ENCODE results near the gene ENSA. TPM values are rescaled to one million over a fixed set of nuclear protein-coding genes. Genes with fewer than 3 reads are reported as not detected.
"Not testable (repeated sequence)": the region's sequence is repeated elsewhere in the genome, so short reads cannot be mapped to it uniquely, and the experiment has no call there.

The ENSA gene
- total and polyA plus RNA-seq, 2 donors from 2014 or later = 172 to 193 TPM

DNA sequence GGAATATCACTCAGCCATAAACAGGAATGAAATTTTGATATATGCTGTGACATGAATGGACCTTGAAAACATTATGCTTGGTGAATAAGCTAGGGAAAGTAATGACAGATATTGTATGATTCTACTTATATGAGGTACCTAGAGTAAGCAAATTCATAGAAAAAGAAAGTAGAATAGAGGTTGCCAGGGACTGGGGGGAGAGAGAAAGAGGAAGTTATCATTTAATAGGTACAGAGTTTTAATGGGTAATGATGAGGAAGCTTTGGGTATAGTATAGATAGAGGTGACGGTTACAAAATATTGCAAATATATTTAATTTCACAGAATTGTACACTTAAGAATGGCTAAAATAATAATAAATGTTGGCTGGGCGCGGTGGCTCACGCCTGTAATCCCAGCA, 31.2 kb upstream of the ENSA start:
- no peaks in the 10 kb centered on the region for H3K4me1 ChIP-seq (ENCODE audit: control insufficient read depth in 2 of 3, insufficient read depth in 2 of 3, low read depth in 1 of 3, low read length in 3 of 3)
- DNase-seq (no peak), FAIRE-seq (no peak)
- no peak overlapping the region for H3K9ac ChIP-seq (ENCODE audit: low read length in 3 of 3)
- no peak overlapping the region for H3K27ac ChIP-seq (ENCODE audit: low read depth in 2 of 2, low read length in 2 of 2)
- intact Hi-C loops (cut with DNase I) = no loop called here
- no peaks in the 10 kb centered on the region for H3K9me3 ChIP-seq (ENCODE audit: control insufficient read depth in 2 of 3, insufficient read depth in 1 of 3, low read length in 3 of 3)
- TF ChIP-seq, protein P1, sequence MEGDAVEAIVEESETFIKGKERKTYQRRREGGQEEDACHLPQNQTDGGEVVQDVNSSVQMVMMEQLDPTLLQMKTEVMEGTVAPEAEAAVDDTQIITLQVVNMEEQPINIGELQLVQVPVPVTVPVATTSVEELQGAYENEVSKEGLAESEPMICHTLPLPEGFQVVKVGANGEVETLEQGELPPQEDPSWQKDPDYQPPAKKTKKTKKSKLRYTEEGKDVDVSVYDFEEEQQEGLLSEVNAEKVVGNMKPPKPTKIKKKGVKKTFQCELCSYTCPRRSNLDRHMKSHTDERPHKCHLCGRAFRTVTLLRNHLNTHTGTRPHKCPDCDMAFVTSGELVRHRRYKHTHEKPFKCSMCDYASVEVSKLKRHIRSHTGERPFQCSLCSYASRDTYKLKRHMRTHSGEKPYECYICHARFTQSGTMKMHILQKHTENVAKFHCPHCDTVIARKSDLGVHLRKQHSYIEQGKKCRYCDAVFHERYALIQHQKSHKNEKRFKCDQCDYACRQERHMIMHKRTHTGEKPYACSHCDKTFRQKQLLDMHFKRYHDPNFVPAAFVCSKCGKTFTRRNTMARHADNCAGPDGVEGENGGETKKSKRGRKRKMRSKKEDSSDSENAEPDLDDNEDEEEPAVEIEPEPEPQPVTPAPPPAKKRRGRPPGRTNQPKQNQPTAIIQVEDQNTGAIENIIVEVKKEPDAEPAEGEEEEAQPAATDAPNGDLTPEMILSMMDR (IDR thresholded peaks at IDR 0.05; ENCODE audit: borderline replicate concordance, extremely low read depth, insufficient read depth) = no peak
- H3K4me3 ChIP-seq (ENCODE audit: low read length in 3 of 3) = no peak overlapping the region
- peaks cover 0 to 19% (median 4%) of the 10 kb centered on the region in 3 donors for H3K36me3 ChIP-seq (ENCODE audit: control insufficient read depth in 2 of 3, insufficient read depth in 3 of 3, low read length in 3 of 3)
- no peaks in the 10 kb centered on the region for H3K27me3 ChIP-seq (ENCODE audit: control insufficient read depth, insufficient read depth, low read length)

DNA sequence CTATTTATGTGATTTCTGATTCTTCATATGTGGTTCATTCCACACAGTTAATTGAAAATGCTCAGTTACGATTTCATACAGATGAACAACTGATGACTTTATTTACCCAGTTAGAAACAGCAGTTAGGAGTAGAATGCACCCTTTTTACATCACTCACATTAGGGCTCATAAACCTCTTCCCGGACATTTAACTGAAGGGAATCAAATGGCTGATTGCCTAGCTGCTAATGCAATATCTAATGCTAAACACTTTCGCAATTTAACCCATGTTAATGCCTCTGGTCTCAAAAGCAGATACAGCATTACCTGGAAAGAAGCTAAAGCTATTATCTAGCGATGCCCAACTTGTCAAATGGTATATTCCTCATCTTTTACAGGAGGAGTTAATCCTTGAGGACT, 27.7 kb upstream of the ENSA start:
- H3K27me3 ChIP-seq (ENCODE audit: control insufficient read depth, insufficient read depth, low read length); FAIRE-seq; H3K9me3 ChIP-seq (ENCODE audit: control insufficient read depth in 2 of 3, insufficient read depth in 1 of 3, low read length in 3 of 3); H3K9ac ChIP-seq (ENCODE audit: low read length in 3 of 3); H3K27ac ChIP-seq (ENCODE audit: low read depth in 2 of 2, low read length in 2 of 2); intact Hi-C loops (cut with DNase I); H3K4me1 ChIP-seq (ENCODE audit: control insufficient read depth in 2 of 3, insufficient read depth in 2 of 3, low read depth in 1 of 3, low read length in 3 of 3); DNase-seq; H3K4me3 ChIP-seq (ENCODE audit: low read length in 3 of 3): not testable (repeated sequence)
- peaks cover 0 to 15% (median 4%) of the 10 kb centered on the region in 3 donors for H3K36me3 ChIP-seq (ENCODE audit: control insufficient read depth in 2 of 3, insufficient read depth in 3 of 3, low read length in 3 of 3)

DNA sequence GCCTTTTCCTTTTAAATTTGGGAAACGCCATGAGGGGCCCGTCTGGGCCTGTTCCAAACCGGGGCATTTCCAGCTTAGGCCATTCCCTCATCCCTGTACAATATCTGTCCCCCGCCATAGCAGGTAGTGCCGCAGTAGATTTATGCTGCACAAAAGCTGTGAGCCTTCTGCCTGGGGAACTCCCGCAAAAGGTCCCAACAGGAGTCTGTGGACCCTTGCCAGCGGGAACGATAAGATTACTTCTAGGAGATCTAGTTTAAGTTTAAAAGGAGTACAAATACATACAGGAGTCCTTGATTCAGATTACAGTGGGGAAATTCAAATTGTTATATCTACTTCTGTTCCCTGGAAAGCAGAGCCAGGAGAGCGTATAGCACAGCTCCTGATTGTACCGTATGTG, 25.2 kb upstream of the ENSA start:
- H3K9ac ChIP-seq (ENCODE audit: low read length in 3 of 3); H3K4me3 ChIP-seq (ENCODE audit: low read length in 3 of 3); DNase-seq; H3K27me3 ChIP-seq (ENCODE audit: control insufficient read depth, insufficient read depth, low read length); H3K36me3 ChIP-seq (ENCODE audit: control insufficient read depth in 2 of 3, insufficient read depth in 3 of 3, low read length in 3 of 3); FAIRE-seq; H3K9me3 ChIP-seq (ENCODE audit: control insufficient read depth in 2 of 3, insufficient read depth in 1 of 3, low read length in 3 of 3); H3K4me1 ChIP-seq (ENCODE audit: control insufficient read depth in 2 of 3, insufficient read depth in 2 of 3, low read depth in 1 of 3, low read length in 3 of 3); H3K27ac ChIP-seq (ENCODE audit: low read depth in 2 of 2, low read length in 2 of 2); intact Hi-C loops (cut with DNase I): not testable (repeated sequence)

DNA sequence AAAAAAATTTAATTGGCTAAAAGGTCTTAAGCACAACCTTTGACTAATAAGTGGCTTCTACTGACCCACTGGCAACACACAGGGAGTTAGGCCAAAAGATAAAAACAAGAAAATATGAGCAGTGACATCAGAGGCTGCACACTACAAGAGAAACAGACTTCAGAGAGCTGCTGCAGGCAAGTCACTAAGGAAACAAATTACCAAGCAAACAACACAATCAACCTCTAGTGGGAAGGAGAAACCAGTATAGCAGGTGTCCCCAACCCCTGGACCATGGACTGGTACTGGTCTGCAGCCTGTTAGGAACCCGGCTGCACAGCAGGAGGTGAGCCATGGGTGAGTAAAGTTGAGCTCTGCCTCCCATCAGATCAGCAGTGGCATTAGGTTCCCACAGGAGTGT, 20.8 kb upstream of the ENSA start:
- no peak for FAIRE-seq

More for the DNA sequence above, 20.8 kb upstream of the ENSA start:
- peaks cover 5 to 20% (median 14%) of the 10 kb centered on the region in 3 donors for H3K36me3 ChIP-seq (ENCODE audit: control insufficient read depth in 2 of 3, insufficient read depth in 3 of 3, low read length in 3 of 3)
- TF ChIP-seq, protein P1 (IDR thresholded peaks at IDR 0.05; ENCODE audit: borderline replicate concordance, extremely low read depth, insufficient read depth) = no peak
- intact Hi-C loops (cut with DNase I) = no loop called here
- no peaks in the 10 kb centered on the region for H3K9me3 ChIP-seq (ENCODE audit: control insufficient read depth in 2 of 3, insufficient read depth in 1 of 3, low read length in 3 of 3)
- no peaks in the 10 kb centered on the region for H3K4me1 ChIP-seq (ENCODE audit: control insufficient read depth in 2 of 3, insufficient read depth in 2 of 3, low read depth in 1 of 3, low read length in 3 of 3)
- H3K27me3 ChIP-seq (ENCODE audit: control insufficient read depth, insufficient read depth, low read length) = no peaks in the 10 kb centered on the region
- no peak overlapping the region for H3K4me3 ChIP-seq (ENCODE audit: low read length in 3 of 3)
- H3K9ac ChIP-seq (ENCODE audit: low read length in 3 of 3) = no peak overlapping the region
- no peak overlapping the region for H3K27ac ChIP-seq (ENCODE audit: low read depth in 2 of 2, low read length in 2 of 2)
- peak in 1 of 5 donors; percentile 3 for DNase-seq
